ENCODE data around the gene POLR1H. TPM values are rescaled to one million over a fixed set of nuclear protein-coding genes. Genes with fewer than 3 reads are reported as not detected.
A peak's percentile ranks its signal among the peaks of the same experiment; 100 is the strongest.

POLR1H gene
- total and polyA plus RNA-seq, 2 experiments from 2014 or later = 22.0 to 26.8 TPM

- no peaks in the 10 kb centered on the region for H3K4me1 ChIP-seq (ENCODE audit: low read depth)
- peak overlapping the region; percentile 6 for H3K4me3 ChIP-seq
- peak; percentile 33 for TF ChIP-seq CTCF (IDR thresholded peaks at IDR 0.05; ENCODE audit: low read depth, low read length)
- H3K27me3 ChIP-seq = peaks cover 64% of the 10 kb centered on the region
- no peak overlapping the region for H3K27ac ChIP-seq
- no peaks in the 10 kb centered on the region for H3K36me3 ChIP-seq
- peak; percentile 69 to 70 for DNase-seq (ENCODE audit: low read depth in 1 of 2, low spot score in 1 of 2)
- H3K9me3 ChIP-seq (ENCODE audit: low read depth) = no peaks in the 10 kb centered on the region
Measured at GRCh38 chr6:30071081-30071818, 10.2 kb downstream of the POLR1H start.

GRCh38 chr6:30071858-30072257 is 10.8 kb downstream of the POLR1H start:
- peaks cover 70% of the 10 kb centered on the region for H3K27me3 ChIP-seq
- H3K4me3 ChIP-seq = peak overlapping the region; percentile 6
- H3K27ac ChIP-seq = no peak overlapping the region
- no peaks in the 10 kb centered on the region for H3K36me3 ChIP-seq
- no peak for TF ChIP-seq CTCF (IDR thresholded peaks at IDR 0.05; ENCODE audit: low read depth, low read length)
- DNase-seq (ENCODE audit: low read depth in 1 of 2, low spot score in 1 of 2) = no peak
- no peaks in the 10 kb centered on the region for H3K9me3 ChIP-seq (ENCODE audit: low read depth)
- no peaks in the 10 kb centered on the region for H3K4me1 ChIP-seq (ENCODE audit: low read depth)

GRCh38 chr6:30073489-30074235 is 12.6 kb downstream of the POLR1H start:
- Histone ChIP-seq H3K27me3 (peaks cover 88% of the 10 kb centered on the region), H3K27ac (no peak overlapping the region), H3K36me3 (no peaks in the 10 kb centered on the region), H3K4me1 (ENCODE audit: low read depth) (no peaks in the 10 kb centered on the region), H3K4me3 (no peak overlapping the region), H3K9me3 (ENCODE audit: low read depth) (no peaks in the 10 kb centered on the region)
- no peak for DNase-seq (ENCODE audit: low read depth in 1 of 2, low spot score in 1 of 2)
- no peak for TF ChIP-seq CTCF (IDR thresholded peaks at IDR 0.05; ENCODE audit: low read depth, low read length)

GRCh38 chr6:30074331-30075093 is 13.4 kb downstream of the POLR1H start:
- H3K27ac ChIP-seq = no peak overlapping the region
- H3K9me3 ChIP-seq (ENCODE audit: low read depth) = no peaks in the 10 kb centered on the region
- H3K4me3 ChIP-seq = peak overlapping the region; percentile 4
- H3K4me1 ChIP-seq (ENCODE audit: low read depth) = no peaks in the 10 kb centered on the region
- TF ChIP-seq CTCF (IDR thresholded peaks at IDR 0.05; ENCODE audit: low read depth, low read length) = no peak
- H3K36me3 ChIP-seq = no peaks in the 10 kb centered on the region
- DNase-seq (ENCODE audit: low read depth in 1 of 2, low spot score in 1 of 2) = no peak
- peaks cover 96% of the 10 kb centered on the region for H3K27me3 ChIP-seq

GRCh38 chr6:30075094-30075789 is 14.2 kb downstream of the POLR1H start, which contains the start of gene RNF39:
TSS of gene RNF39 (minus strand) at chr6:30075769. CDS start at chr6:30075585, 184 bp downstream.
- no peak for DNase-seq (ENCODE audit: low read depth in 1 of 2, low spot score in 1 of 2)
- Histone ChIP-seq H3K27ac (no peak within 1 kb of the TSS), H3K4me1 (ENCODE audit: low read depth) (no peaks in the 10 kb centered on the region), H3K36me3 (no peaks in the 10 kb centered on the region), H3K9me3 (ENCODE audit: low read depth) (no peaks in the 10 kb centered on the region), H3K27me3 (peaks cover 99% of the 10 kb centered on the region), H3K4me3 (peak within 1 kb of the TSS; percentile 4)
- no peak for TF ChIP-seq CTCF (IDR thresholded peaks at IDR 0.05; ENCODE audit: low read depth, low read length)
